ENCODE data around the gene RPRD1A. TPM values are rescaled to one million over a fixed set of nuclear protein-coding genes. Genes with fewer than 3 reads are reported as not detected.
A peak's percentile ranks its signal among the peaks of the same experiment; 100 is the strongest.

Gene RPRD1A
- 113 and 316 TPM in 2 replicates for total RNA-seq (2011; cell fraction: chromatin; rRNA removed; ENCODE audit: low replicate concordance)
- total RNA-seq (2011; cell fraction: nucleolus; rRNA removed): 99.9 and 122 TPM in 2 replicates
- 188 and 269 TPM in 2 replicates for total RNA-seq (2011; cell fraction: nucleoplasm; rRNA removed)
- total RNA-seq (2014; rRNA removed) (61.1 and 63.8 TPM in 2 replicates), total RNA-seq (2014; rRNA removed; fragmentation: Illumina TruSeq; extraction: Trizol) (69.3 and 74.5 TPM in 2 replicates), total RNA-seq (2015; rRNA removed; fragmentation: Illumina TruSeq; extraction: Trizol) (55.9 and 56.2 TPM in 2 replicates), total RNA-seq (2021) (65.0 and 66.0 TPM in 2 replicates), polyA plus RNA-seq (2011; rRNA removed) (121 and 127 TPM in 2 replicates), polyA plus RNA-seq (2014; fragmentation: Illumina TruSeq; extraction: Trizol) (60.8 and 67.7 TPM in 2 replicates), polyA plus RNA-seq (2014; fragmentation: Nextera tagmentation; extraction: Ambion mirVana) (10 to 100 TPM; 30.2 to 36.7 TPM), polyA plus RNA-seq (2014; rRNA removed) (130 and 142 TPM in 2 replicates), polyA minus RNA-seq (2011; rRNA and poly(A)+ RNA removed) (58.1 and 85.0 TPM in 2 replicates), Bru-seq, nascent RNA (percentile 90 among the genes with signal in this experiment), BruChase-seq, experiment 1, labeled RNA remaining after a 2-hour chase (percentile 90 among the genes with signal in this experiment), BruChase-seq, experiment 2, labeled RNA remaining after a 6-hour chase (percentile 88 among the genes with signal in this experiment)
- polyA plus RNA-seq (2011; cell fraction: cytosol; rRNA removed): 16.1 and 37.4 TPM in 2 replicates
- 313 and 349 TPM in 2 replicates for polyA plus RNA-seq (2011; cell fraction: nucleus; rRNA removed)
- polyA plus RNA-seq (2012): 55.8 and 60.0 TPM in 2 replicates
- 22.3 and 29.2 TPM in 2 replicates for polyA minus RNA-seq (2011; cell fraction: cytosol; rRNA and poly(A)+ RNA removed)
- polyA minus RNA-seq (2011; cell fraction: nucleus; rRNA and poly(A)+ RNA removed): 128 and 197 TPM in 2 replicates
- long read RNA-seq, experiment 1, full-length matches to known transcripts: 31 of 115 reads
- long read RNA-seq, experiment 1, partial matches to known transcripts: 31 of 115 reads
- long read RNA-seq, experiment 1, other reads (novel, unspliced or antisense): 53 of 115 reads
- long read RNA-seq, experiment 2, partial matches to known transcripts: 0 of 26 reads
- long read RNA-seq, experiment 2, other reads (novel, unspliced or antisense): 25 of 26 reads
- long read RNA-seq, experiment 3, full-length matches to known transcripts: 10 of 19 reads
- long read RNA-seq, experiment 3, partial matches to known transcripts: 6 of 19 reads
- long read RNA-seq, experiment 3, other reads (novel, unspliced or antisense): 3 of 19 reads

- H3K9me1 ChIP-seq (ENCODE audit: control insufficient read depth, insufficient read depth, low read length): no peaks in the 10 kb centered on the region
- ChIA-PET CTCF (ENCODE audit: low intra/inter-chr PET ratio) (no interaction called here), POLR2A (interaction anchor here (0.8 to 2.1 kb wide), 8 partner anchors 10 to 94 kb away, joined by 3 to 7 read pairs (median 4); partner anchors contain the start of gene RMP24)
- H2AFZ ChIP-seq (ENCODE audit: low read depth, low read length): peak within 1 kb of the TSS; percentile 98
- intact Hi-C loops (cut with micrococcal nuclease) (no loop called here), in situ Hi-C loops (cut with MboI) (no loop called here)
- peaks cover 54% of the 10 kb centered on the region for H3K79me2 ChIP-seq (ENCODE audit: control insufficient read depth, insufficient read depth, low read length)
- H4K20me1 ChIP-seq (replicated peaks; ENCODE audit: control insufficient read depth, insufficient read depth, low read length): no peaks in the 10 kb centered on the region
- H3K36me3 ChIP-seq (ENCODE audit: control insufficient read depth, insufficient read depth, low read length): peaks cover 16% of the 10 kb centered on the region; the same call in 2 of the 3 replicates
- H3K27me3 ChIP-seq (ENCODE audit: control insufficient read depth in 2 of 2, insufficient read depth in 2 of 2, low read length in 2 of 2): no peaks in the 10 kb centered on the region
- H3K4me1 ChIP-seq (replicated peaks in 1 of 2; ENCODE audit: control insufficient read depth in 2 of 2, insufficient read depth in 2 of 2, low read length in 2 of 2): peaks cover 0 to 10% of the 10 kb centered on the region in 2 experiments; a peak in 4 of 5 replicates
- peak within 1 kb of the TSS; percentile 98 for H3K4me2 ChIP-seq (ENCODE audit: insufficient read depth, low read length)
- 0 out of 2 replicates have a peak, but pooled peaks cover 2% of the 10 kb centered on the region for H3K9me3 ChIP-seq (replicated peaks; ENCODE audit: control insufficient read depth, insufficient read depth, low read depth, low read length)
- FAIRE-seq (peak; percentile 91), DNase-seq (ENCODE audit: extremely low read depth in 1 of 4, low spot score in 3 of 4) (peak; percentile 98 to 99 (median 98)), ATAC-seq (peak; percentile 94)
- TSS peak; percentile 63 for BruUV-seq (replicated peaks)
- peak within 1 kb of the TSS; percentile 93 for H3K4me3 ChIP-seq
- peak within 1 kb of the TSS; percentile 91 to 99 for H3K9ac ChIP-seq (ENCODE audit: insufficient read depth in 1 of 2, low read depth in 2 of 2, low read length in 2 of 2)
- WGBS (ENCODE audit: insufficient coverage, low coverage, missing lambda C conversion rate): 1% methylated on average over 65 of the region's 66 CpGs
- H3K27ac ChIP-seq (ENCODE audit: extremely low read depth, low read depth, low read length): peak within 1 kb of the TSS; percentile 96
- TF ChIP-seq ASH1L (IDR thresholded peaks at IDR 0.05; ENCODE audit: borderline replicate concordance, low read depth, partially characterized antibody) (no peak), RHOXF2B (CRISPR knock-in tag; conservative IDR thresholded peaks at IDR 0.05) (no peak), KAT2B (IDR thresholded peaks at IDR 0.05; ENCODE audit: low read depth, low read length) (no peak), ZFP1 (CRISPR knock-in tag; IDR thresholded peaks at IDR 0.05) (no peak), EGR1 (conservative IDR thresholded peaks at IDR 0.05) (peak; percentile 86), ZNF146 (CRISPR knock-in tag; IDR thresholded peaks at IDR 0.05; ENCODE audit: unreplicated experiment) (no peak), CSDE1 (IDR thresholded peaks at IDR 0.05) (no peak), POLR2B (IDR thresholded peaks at IDR 0.05; ENCODE audit: low read depth, partially characterized antibody) (peak; percentile 91), BCL6 (CRISPR knock-in tag; IDR thresholded peaks at IDR 0.05) (no peak), ZNF644 (tag; IDR thresholded peaks at IDR 0.05; ENCODE audit: low read depth) (no peak), FOXK2 (conservative IDR thresholded peaks at IDR 0.05 in 1 of 2, IDR thresholded peaks at IDR 0.05 in 1 of 2; ENCODE audit: low read depth in 2 of 2) (peak; percentile 70 to 75; a peak in 3 of 4 replicates), GTF2E2 (tag; IDR thresholded peaks at IDR 0.05) (peak; percentile 84), SNAPC5 (CRISPR knock-in tag; IDR thresholded peaks at IDR 0.05) (no peak), TGIF2 (CRISPR knock-in tag; IDR thresholded peaks at IDR 0.05) (peak; percentile 63; the same call in 1 of the 2 replicates)
Observed at GRCh38 chr18:36067055-36067957, at the start of gene RPRD1A. TSS of gene RPRD1A (minus strand) at chr18:36067559. CDS start at chr18:36067404, 155 bp downstream.
